ENCODE measurements around the gene DMRTC2. TPM values are rescaled to one million over a fixed set of nuclear protein-coding genes. Genes with fewer than 3 reads are reported as not detected.

The DMRTC2 gene
- polyA plus RNA-seq, 1 of the 3 experiments (the other 2 are of a cell fraction), result not detected

- Histone ChIP-seq H3K36me3 (replicated peaks in 1 of 2; ENCODE audit: control insufficient read depth in 1 of 2, insufficient read depth in 2 of 2, low read length in 1 of 2) (no peaks in the 10 kb centered on the region), H3K4me2 (no peak overlapping the region), H4K20me1 (ENCODE audit: insufficient read depth) (no peaks in the 10 kb centered on the region), H3K27me3 (ENCODE audit: insufficient read depth) (peaks cover 29% of the 10 kb centered on the region; the same call in 1 of the 2 replicates), H3K9me2 (no peaks in the 10 kb centered on the region), H3K27ac (ENCODE audit: low read depth in 2 of 2, low read length in 1 of 2) (no peak overlapping the region), H3K4me1 (ENCODE audit: control insufficient read depth in 1 of 2, insufficient read depth in 2 of 2, low read depth in 1 of 2, low read length in 1 of 2) (no peaks in the 10 kb centered on the region), H3K79me2 (ENCODE audit: insufficient read depth) (no peaks in the 10 kb centered on the region), H3F3A (replicated peaks; ENCODE audit: insufficient read depth) (no peaks in the 10 kb centered on the region), H2AFZ (ENCODE audit: low read depth) (no peak overlapping the region), H3K9me3 (no peaks in the 10 kb centered on the region), H3K9ac (no peak overlapping the region), H3K4me3 (ENCODE audit: low read depth in 2 of 2, low read length in 1 of 2) (no peak overlapping the region)
- ChIA-PET POLR2A (no interaction called here), CTCF (interaction anchor here (1.3 to 2.1 kb wide), 2 partner anchors 12 to 14 kb away, joined by 3 to 14 read pairs; no protein-coding TSS in a partner anchor)
- no peak for TF ChIP-seq YY1 (IDR thresholded peaks at IDR 0.05; ENCODE audit: low read depth)
- TF ChIP-seq CTCF (IDR thresholded peaks at IDR 0.05), result no peak
- no peak for TF ChIP-seq RFX5 (IDR thresholded peaks at IDR 0.05; ENCODE audit: low read length)
- WGBS (ENCODE audit: low lambda C conversion rate), result 21% methylated on average over 15 of the region's 16 CpGs
- DNase-seq, result no peak
Observed at GRCh38 chr19:41808663-41809566, 35.9 kb upstream of the DMRTC2 start.

- DNase-seq, result no peak
- POLR2A ChIA-PET, result interaction anchor here (0.6 kb wide), 1 partner anchor 34 kb away, joined by 3 read pairs; no protein-coding TSS in a partner anchor
- Histone ChIP-seq H3K36me3 (replicated peaks in 1 of 2; ENCODE audit: control insufficient read depth in 1 of 2, insufficient read depth in 2 of 2, low read length in 1 of 2) (no peaks in the 10 kb centered on the region), H4K20me1 (ENCODE audit: insufficient read depth) (no peaks in the 10 kb centered on the region), H3K4me3 (ENCODE audit: low read depth in 2 of 2, low read length in 1 of 2) (no peak overlapping the region), H3K27me3 (ENCODE audit: insufficient read depth) (peaks cover 19% of the 10 kb centered on the region; the same call in 1 of the 2 replicates), H3K4me2 (no peak overlapping the region), H3K9me3 (no peaks in the 10 kb centered on the region), H3K9ac (no peak overlapping the region), H3K79me2 (ENCODE audit: insufficient read depth) (no peaks in the 10 kb centered on the region), H3K9me2 (no peaks in the 10 kb centered on the region), H3K27ac (ENCODE audit: low read depth in 2 of 2, low read length in 1 of 2) (no peak overlapping the region), H3K4me1 (ENCODE audit: control insufficient read depth in 1 of 2, insufficient read depth in 2 of 2, low read depth in 1 of 2, low read length in 1 of 2) (no peaks in the 10 kb centered on the region), H3F3A (replicated peaks; ENCODE audit: insufficient read depth) (no peaks in the 10 kb centered on the region), H2AFZ (ENCODE audit: low read depth) (no peak overlapping the region)
- WGBS (ENCODE audit: low lambda C conversion rate), result 4% methylated on average over 4 of the region's 4 CpGs
- CTCF ChIA-PET, result interaction anchor here (1.0 to 3.3 kb wide), 4 partner anchors 10 to 57 kb away, joined by 4 to 16 read pairs (median 6); partner anchors contain the start of gene CEACAM3
- TF ChIP-seq EZH2phosphoT487 (IDR thresholded peaks at IDR 0.05; ENCODE audit: borderline replicate concordance, low read depth) (no peak), ELF1 (IDR thresholded peaks at IDR 0.05) (no peak), CTCF (IDR thresholded peaks at IDR 0.05) (no peak), YY1 (IDR thresholded peaks at IDR 0.05; ENCODE audit: low read depth) (no peak), RXRA (IDR thresholded peaks at IDR 0.05; ENCODE audit: borderline replicate concordance, low read depth) (no peak), TAF1 (IDR thresholded peaks at IDR 0.05; ENCODE audit: borderline replicate concordance, low read depth, low read length) (no peak), MEF2A (IDR thresholded peaks at IDR 0.05; ENCODE audit: borderline replicate concordance, low read depth) (no peak), NFIC (IDR thresholded peaks at IDR 0.05; ENCODE audit: borderline replicate concordance) (no peak), USF1 (IDR thresholded peaks at IDR 0.05; ENCODE audit: borderline replicate concordance, low read depth) (no peak)
- TF ChIP-seq, protein P1, sequence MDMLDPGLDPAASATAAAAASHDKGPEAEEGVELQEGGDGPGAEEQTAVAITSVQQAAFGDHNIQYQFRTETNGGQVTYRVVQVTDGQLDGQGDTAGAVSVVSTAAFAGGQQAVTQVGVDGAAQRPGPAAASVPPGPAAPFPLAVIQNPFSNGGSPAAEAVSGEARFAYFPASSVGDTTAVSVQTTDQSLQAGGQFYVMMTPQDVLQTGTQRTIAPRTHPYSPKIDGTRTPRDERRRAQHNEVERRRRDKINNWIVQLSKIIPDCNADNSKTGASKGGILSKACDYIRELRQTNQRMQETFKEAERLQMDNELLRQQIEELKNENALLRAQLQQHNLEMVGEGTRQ (IDR thresholded peaks at IDR 0.05; ENCODE audit: borderline replicate concordance, low read depth, low read length), result no peak
- TF ChIP-seq, protein P2, sequence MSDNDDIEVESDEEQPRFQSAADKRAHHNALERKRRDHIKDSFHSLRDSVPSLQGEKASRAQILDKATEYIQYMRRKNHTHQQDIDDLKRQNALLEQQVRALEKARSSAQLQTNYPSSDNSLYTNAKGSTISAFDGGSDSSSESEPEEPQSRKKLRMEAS (IDR thresholded peaks at IDR 0.05; ENCODE audit: low read depth), result no peak
- TF ChIP-seq, protein P3, sequence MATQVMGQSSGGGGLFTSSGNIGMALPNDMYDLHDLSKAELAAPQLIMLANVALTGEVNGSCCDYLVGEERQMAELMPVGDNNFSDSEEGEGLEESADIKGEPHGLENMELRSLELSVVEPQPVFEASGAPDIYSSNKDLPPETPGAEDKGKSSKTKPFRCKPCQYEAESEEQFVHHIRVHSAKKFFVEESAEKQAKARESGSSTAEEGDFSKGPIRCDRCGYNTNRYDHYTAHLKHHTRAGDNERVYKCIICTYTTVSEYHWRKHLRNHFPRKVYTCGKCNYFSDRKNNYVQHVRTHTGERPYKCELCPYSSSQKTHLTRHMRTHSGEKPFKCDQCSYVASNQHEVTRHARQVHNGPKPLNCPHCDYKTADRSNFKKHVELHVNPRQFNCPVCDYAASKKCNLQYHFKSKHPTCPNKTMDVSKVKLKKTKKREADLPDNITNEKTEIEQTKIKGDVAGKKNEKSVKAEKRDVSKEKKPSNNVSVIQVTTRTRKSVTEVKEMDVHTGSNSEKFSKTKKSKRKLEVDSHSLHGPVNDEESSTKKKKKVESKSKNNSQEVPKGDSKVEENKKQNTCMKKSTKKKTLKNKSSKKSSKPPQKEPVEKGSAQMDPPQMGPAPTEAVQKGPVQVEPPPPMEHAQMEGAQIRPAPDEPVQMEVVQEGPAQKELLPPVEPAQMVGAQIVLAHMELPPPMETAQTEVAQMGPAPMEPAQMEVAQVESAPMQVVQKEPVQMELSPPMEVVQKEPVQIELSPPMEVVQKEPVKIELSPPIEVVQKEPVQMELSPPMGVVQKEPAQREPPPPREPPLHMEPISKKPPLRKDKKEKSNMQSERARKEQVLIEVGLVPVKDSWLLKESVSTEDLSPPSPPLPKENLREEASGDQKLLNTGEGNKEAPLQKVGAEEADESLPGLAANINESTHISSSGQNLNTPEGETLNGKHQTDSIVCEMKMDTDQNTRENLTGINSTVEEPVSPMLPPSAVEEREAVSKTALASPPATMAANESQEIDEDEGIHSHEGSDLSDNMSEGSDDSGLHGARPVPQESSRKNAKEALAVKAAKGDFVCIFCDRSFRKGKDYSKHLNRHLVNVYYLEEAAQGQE (IDR thresholded peaks at IDR 0.05; ENCODE audit: low read depth, low read length), result no peak
Observed at GRCh38 chr19:41810301-41810700, 34.5 kb upstream of the DMRTC2 start.

All from SK-N-SH (cell line).